HepG2 (cell line): Measurements from ENCODE around the gene WNK4. TPM values are rescaled to one million over a fixed set of nuclear protein-coding genes. Genes with fewer than 3 reads are reported as not detected.

ENCODE experiments used
- AHR ChIP-seq: IDR thresholded peaks from 2 replicates; pipeline ENCODE4 v1.6.1; 2018; ENCODE audit warnings: missing genetic modification reagents, missing compliant biosample characterization
- HNF4A ChIP-seq: sonication (generic); formaldehyde crosslinking; IDR thresholded peaks from 2 replicates; pipeline ENCODE4 v1.4.0; 2020; ENCODE audit warnings: missing genetic modification reagents
- IRF2 ChIP-seq: IDR thresholded peaks from 2 replicates; pipeline ENCODE4 v1.6.1; 2018; ENCODE audit warnings: missing genetic modification reagents, missing compliant biosample characterization
- RAD51 ChIP-seq: fragments of 450-650 bp; IDR thresholded peaks from 2 replicates; pipeline ENCODE4 v1.6.1; 2016; ENCODE audit warnings: borderline replicate concordance
- RORA ChIP-seq: sonication (generic); formaldehyde crosslinking; IDR thresholded peaks from 2 replicates; pipeline ENCODE4 v1.5.0; 2020; ENCODE audit warnings: mild to moderate bottlenecking, missing genetic modification reagents, moderate library complexity
- SP4 ChIP-seq: sonication (generic); formaldehyde crosslinking; IDR thresholded peaks from 2 replicates; pipeline ENCODE4 v1.8.1; 2023; ENCODE audit warnings: mild to moderate bottlenecking, missing genetic modification reagents
- TOE1 ChIP-seq: sonication (generic); formaldehyde crosslinking; IDR thresholded peaks from 2 replicates; pipeline ENCODE4 v1.4.0; 2020; ENCODE audit warnings: mild to moderate bottlenecking, missing genetic modification reagents
- ZNF678 ChIP-seq: sonication (generic); formaldehyde crosslinking; IDR thresholded peaks from 2 replicates; pipeline ENCODE4 v1.4.0; 2020; ENCODE audit warnings: mild to moderate bottlenecking, missing genetic modification reagents
- ZNF878 ChIP-seq: sonication (generic); formaldehyde crosslinking; IDR thresholded peaks from 2 replicates; pipeline ENCODE4 v1.8.1; 2023; ENCODE audit warnings: mild to moderate bottlenecking, missing genetic modification reagents, moderate library complexity
- ZNF879 ChIP-seq: sonication (generic); formaldehyde crosslinking; IDR thresholded peaks from 2 replicates; pipeline ENCODE4 v1.8.1; 2023; ENCODE audit warnings: missing genetic modification reagents
- polyA plus RNA-seq, 8 experiments: library from polyadenylated mRNA; depleted of rRNA in 3 of 8; stranded (reverse) in 7 of 8; unstranded in 1 of 8; fragments of >200 nt; fragmentation: Illumina TruSeq in 4 of 8; extraction: Trizol in 4 of 8; gene quantifications; 2 replicates each; pipeline versions ENCODE4 v1.2.1 to v1.2.3, GENCODE V29; 2011 to 2016; ENCODE audit warnings: low read depth in 4 of 8, missing spikeins in 1 of 8, mixed read lengths in 1 of 8; ENCODE audit not compliant: insufficient read depth in 1 of 8
- total RNA-seq, 5 experiments: library from RNA; depleted of rRNA; stranded (reverse); fragments of >200 nt; fragmentation: Illumina TruSeq; extraction: Trizol; gene quantifications; 2 replicates each; pipeline ENCODE4 v1.2.3, GENCODE V29; 2016; ENCODE audit warnings: low read depth in 1 of 5
- TF ChIP-seq, protein P1 (sequence below): sonication (generic); formaldehyde crosslinking; conservative IDR thresholded peaks from 2 replicates; pipeline ENCODE4 v1.8.1; 2023; ENCODE audit warnings: missing genetic modification reagents
- TF ChIP-seq, protein P2 (sequence below): sonication (generic); formaldehyde crosslinking; IDR thresholded peaks from 2 replicates; pipeline ENCODE4 v1.4.0; 2020; ENCODE audit warnings: mild to moderate bottlenecking, missing genetic modification reagents, borderline replicate concordance
- TF ChIP-seq, protein P3 (sequence below): sonication (generic); formaldehyde crosslinking; IDR thresholded peaks from 2 replicates; pipeline ENCODE4 v1.9.0; 2022; ENCODE audit warnings: missing genetic modification reagents, mild to moderate bottlenecking, borderline replicate concordance
- TF ChIP-seq, protein P4 (sequence below): sonication (generic); formaldehyde crosslinking; IDR thresholded peaks from 2 replicates; pipeline ENCODE4 v1.8.0; 2022; ENCODE audit warnings: mild to moderate bottlenecking, missing genetic modification reagents, moderate library complexity

The WNK4 gene
- total and polyA plus RNA-seq, 2 of the 13 experiments (the other 11 are each of a cell fraction or from before 2014, with no cell fraction given): 2.7 to 13.7 TPM

GRCh38 chr17:42773290-42774035, 6.9 kb upstream of the WNK4 start, which contains the start of gene VPS25 (continued):
- peak; percentile 97 for TF ChIP-seq AHR (CRISPR knock-in tag)
- TF ChIP-seq, protein P1, sequence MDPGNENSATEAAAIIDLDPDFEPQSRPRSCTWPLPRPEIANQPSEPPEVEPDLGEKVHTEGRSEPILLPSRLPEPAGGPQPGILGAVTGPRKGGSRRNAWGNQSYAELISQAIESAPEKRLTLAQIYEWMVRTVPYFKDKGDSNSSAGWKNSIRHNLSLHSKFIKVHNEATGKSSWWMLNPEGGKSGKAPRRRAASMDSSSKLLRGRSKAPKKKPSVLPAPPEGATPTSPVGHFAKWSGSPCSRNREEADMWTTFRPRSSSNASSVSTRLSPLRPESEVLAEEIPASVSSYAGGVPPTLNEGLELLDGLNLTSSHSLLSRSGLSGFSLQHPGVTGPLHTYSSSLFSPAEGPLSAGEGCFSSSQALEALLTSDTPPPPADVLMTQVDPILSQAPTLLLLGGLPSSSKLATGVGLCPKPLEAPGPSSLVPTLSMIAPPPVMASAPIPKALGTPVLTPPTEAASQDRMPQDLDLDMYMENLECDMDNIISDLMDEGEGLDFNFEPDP (CRISPR knock-in tag): no peak
- no peak for TF ChIP-seq RAD51
- no peak for TF ChIP-seq ZNF878 (CRISPR knock-in tag)
- peak; percentile 81 for TF ChIP-seq SP4 (CRISPR knock-in tag)
- TF ChIP-seq TOE1 (CRISPR knock-in tag): peak; percentile 98; the same call in 1 of the 2 replicates
- TF ChIP-seq, protein P2, sequence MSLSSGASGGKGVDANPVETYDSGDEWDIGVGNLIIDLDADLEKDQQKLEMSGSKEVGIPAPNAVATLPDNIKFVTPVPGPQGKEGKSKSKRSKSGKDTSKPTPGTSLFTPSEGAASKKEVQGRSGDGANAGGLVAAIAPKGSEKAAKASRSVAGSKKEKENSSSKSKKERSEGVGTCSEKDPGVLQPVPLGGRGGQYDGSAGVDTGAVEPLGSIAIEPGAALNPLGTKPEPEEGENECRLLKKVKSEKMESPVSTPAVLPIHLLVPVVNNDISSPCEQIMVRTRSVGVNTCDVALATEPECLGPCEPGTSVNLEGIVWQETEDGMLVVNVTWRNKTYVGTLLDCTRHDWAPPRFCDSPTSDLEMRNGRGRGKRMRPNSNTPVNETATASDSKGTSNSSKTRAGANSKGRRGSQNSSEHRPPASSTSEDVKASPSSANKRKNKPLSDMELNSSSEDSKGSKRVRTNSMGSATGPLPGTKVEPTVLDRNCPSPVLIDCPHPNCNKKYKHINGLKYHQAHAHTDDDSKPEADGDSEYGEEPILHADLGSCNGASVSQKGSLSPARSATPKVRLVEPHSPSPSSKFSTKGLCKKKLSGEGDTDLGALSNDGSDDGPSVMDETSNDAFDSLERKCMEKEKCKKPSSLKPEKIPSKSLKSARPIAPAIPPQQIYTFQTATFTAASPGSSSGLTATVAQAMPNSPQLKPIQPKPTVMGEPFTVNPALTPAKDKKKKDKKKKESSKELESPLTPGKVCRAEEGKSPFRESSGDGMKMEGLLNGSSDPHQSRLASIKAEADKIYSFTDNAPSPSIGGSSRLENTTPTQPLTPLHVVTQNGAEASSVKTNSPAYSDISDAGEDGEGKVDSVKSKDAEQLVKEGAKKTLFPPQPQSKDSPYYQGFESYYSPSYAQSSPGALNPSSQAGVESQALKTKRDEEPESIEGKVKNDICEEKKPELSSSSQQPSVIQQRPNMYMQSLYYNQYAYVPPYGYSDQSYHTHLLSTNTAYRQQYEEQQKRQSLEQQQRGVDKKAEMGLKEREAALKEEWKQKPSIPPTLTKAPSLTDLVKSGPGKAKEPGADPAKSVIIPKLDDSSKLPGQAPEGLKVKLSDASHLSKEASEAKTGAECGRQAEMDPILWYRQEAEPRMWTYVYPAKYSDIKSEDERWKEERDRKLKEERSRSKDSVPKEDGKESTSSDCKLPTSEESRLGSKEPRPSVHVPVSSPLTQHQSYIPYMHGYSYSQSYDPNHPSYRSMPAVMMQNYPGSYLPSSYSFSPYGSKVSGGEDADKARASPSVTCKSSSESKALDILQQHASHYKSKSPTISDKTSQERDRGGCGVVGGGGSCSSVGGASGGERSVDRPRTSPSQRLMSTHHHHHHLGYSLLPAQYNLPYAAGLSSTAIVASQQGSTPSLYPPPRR: peak; percentile 81; the same call in 1 of the 2 replicates
- peak; percentile 80; the same call in 1 of the 2 replicates for TF ChIP-seq ZNF678 (CRISPR knock-in tag)
- TF ChIP-seq, protein P3, sequence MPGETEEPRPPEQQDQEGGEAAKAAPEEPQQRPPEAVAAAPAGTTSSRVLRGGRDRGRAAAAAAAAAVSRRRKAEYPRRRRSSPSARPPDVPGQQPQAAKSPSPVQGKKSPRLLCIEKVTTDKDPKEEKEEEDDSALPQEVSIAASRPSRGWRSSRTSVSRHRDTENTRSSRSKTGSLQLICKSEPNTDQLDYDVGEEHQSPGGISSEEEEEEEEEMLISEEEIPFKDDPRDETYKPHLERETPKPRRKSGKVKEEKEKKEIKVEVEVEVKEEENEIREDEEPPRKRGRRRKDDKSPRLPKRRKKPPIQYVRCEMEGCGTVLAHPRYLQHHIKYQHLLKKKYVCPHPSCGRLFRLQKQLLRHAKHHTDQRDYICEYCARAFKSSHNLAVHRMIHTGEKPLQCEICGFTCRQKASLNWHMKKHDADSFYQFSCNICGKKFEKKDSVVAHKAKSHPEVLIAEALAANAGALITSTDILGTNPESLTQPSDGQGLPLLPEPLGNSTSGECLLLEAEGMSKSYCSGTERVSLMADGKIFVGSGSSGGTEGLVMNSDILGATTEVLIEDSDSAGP (CRISPR knock-in tag): peak; percentile 87; the same call in 1 of the 2 replicates
- TF ChIP-seq RORA (CRISPR knock-in tag): no peak
- peak; percentile 32; the same call in 1 of the 2 replicates for TF ChIP-seq HNF4A (CRISPR knock-in tag)
- no peak for TF ChIP-seq ZNF879 (CRISPR knock-in tag)
- TF ChIP-seq, protein P4, sequence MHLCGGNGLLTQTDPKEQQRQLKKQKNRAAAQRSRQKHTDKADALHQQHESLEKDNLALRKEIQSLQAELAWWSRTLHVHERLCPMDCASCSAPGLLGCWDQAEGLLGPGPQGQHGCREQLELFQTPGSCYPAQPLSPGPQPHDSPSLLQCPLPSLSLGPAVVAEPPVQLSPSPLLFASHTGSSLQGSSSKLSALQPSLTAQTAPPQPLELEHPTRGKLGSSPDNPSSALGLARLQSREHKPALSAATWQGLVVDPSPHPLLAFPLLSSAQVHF (CRISPR knock-in tag): no peak
- TF ChIP-seq IRF2 (CRISPR knock-in tag): peak; percentile 96
